ENCODE measurements around the gene CLEC16A.

CLEC16A gene

DNA sequence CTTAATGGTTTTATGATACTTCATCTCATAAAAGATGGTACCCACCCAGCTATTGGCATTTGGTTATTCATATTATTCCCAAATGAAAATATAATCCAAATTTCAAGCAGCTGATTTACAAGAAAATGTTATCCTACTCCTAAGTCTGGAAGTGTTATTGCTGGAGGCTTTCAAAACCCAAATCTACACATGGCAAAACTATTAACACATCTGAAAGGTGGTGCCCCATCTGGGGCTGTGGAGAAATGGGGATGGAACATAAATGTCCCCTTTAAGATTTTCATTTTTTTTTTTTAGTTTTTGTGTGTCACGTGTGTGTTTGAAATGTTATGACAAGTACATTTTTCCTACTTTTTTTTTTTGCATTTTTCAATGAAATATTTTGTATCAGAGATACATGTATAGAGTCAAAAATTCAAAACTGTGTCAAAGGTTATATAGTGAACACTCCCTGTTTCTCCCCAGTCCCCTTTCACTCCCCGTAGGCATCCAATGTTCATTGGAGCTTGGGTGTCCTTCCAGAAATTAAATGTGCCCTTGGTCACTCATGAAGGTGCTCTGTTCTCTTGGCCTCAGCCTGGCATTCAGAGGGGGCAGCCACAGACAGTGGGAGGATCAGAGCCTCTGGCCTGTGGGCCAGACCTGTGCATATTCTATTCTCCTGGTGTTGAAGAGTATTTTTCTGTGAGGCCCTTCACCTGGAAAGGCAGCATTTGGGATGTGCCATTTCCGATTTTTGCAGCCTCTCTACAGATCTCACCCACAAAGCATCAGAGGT is 79.1 kb downstream of the CLEC16A start:
- FAIRE-seq, result no peak

GRCh38 chr16:11024333-11025053 is 80.1 kb downstream of the CLEC16A start:
- no peak for FAIRE-seq

DNA sequence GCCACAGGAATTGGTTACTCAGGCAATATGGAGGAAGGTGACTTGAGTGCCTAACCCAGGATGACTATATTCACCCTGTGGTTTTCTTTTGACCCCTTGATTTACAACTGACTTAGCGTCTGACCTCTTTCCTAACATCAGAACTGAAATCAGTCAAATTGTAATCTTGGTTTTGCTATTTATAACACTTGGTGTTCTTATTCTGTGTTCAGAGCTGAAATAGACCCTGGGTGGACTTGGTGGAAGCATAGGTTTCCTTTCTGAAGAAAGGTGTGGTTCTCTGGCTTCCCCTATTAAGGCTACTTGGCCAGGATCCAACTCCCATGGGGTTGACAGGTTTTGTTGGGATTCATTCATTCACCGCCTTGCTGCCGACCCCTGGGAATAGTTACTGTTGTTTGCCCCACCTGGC is 80.8 kb downstream of the CLEC16A start:
- no peak for FAIRE-seq

- FAIRE-seq, result no peak
Observed at GRCh38 chr16:11029948-11030347, 85.6 kb downstream of the CLEC16A start.

- FAIRE-seq, result no peak
Observed at GRCh38 chr16:11030990-11031510, 86.7 kb downstream of the CLEC16A start.

DNA sequence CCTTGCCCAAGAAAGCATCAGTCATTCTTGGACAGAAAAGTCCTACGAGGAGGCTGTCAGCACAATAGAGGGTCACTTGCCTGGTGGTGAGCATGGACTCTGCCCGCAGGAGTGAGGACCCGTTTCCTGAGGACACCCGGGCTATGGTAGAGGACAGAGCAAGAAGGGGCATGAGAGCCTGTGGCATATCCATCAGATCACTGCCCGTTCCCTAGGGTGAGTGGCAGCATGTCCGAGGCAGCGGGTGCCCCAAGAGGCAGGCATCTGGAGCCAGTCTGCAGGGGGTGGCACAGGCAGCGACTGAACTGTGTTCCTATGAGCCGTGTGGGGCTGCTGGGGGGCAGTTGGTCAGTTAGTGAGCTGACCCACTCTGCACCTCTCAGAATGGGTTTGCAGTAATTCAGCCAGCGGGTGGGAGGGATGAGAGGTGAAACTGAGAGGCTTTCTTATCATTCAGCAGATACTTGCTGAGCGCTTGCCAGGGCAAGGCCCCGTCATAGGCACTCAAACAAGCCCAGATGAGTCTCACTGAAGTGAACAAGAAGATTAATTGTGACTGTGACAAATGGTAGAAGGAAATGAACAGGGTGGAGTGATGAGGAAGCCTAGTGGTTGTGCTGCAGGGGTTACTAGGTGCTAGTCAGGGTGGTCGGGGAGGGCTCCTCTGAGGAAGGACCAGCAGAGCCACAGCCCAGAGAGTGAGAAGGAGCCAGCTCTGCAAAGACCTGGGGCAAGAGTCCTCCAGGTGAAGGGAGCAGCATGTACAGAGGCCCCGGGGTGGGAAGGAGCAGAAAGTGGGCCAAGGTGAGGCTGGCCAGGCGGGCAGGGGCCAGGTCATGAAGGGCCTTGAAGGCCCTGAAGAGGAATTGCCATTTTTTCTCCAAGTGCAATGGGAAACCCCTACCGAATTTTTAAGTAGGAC is 87.9 kb downstream of the CLEC16A start:
- no peak for FAIRE-seq

GRCh38 chr16:11032922-11033291 is 88.5 kb downstream of the CLEC16A start:
- FAIRE-seq, result no peak

- no peak for FAIRE-seq
Observed at GRCh38 chr16:11033629-11034420, 89.5 kb downstream of the CLEC16A start.

GRCh38 chr16:11034481-11034931 is 90.1 kb downstream of the CLEC16A start:
- no peak for FAIRE-seq

GRCh38 chr16:11035096-11035495 is 90.7 kb downstream of the CLEC16A start:
- no peak for FAIRE-seq

- no peak for FAIRE-seq
Observed at GRCh38 chr16:11036040-11036439, 91.7 kb downstream of the CLEC16A start.

DNA sequence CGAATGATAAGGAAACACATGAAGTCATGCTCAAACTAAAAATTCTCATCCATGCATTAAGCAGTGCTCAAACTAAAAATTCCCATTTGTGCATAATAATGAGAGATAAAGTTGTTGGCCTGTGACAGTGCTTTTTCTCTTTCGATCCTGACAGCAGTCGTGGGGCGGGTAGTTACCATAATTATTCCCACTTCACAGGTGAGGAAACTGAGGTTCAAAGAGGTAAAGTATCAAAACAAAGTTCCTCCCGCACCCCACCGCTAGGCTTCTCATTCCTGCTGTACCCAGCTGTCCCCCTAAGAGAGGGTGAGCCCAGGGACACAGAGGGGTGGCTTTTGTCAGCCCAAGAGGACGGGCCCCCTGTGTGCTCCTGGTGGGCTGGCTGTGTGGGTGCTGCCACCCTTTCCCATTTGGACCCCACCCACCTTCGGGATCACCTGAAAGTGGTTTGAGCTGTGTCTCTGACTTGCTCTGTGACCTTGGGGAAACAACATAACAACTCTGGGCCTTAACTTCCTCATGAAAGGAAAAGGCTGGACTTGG is 92.6 kb downstream of the CLEC16A start:
- no peak for FAIRE-seq

- FAIRE-seq, result no peak
Observed at GRCh38 chr16:11038305-11038704, 93.9 kb downstream of the CLEC16A start.

DNA sequence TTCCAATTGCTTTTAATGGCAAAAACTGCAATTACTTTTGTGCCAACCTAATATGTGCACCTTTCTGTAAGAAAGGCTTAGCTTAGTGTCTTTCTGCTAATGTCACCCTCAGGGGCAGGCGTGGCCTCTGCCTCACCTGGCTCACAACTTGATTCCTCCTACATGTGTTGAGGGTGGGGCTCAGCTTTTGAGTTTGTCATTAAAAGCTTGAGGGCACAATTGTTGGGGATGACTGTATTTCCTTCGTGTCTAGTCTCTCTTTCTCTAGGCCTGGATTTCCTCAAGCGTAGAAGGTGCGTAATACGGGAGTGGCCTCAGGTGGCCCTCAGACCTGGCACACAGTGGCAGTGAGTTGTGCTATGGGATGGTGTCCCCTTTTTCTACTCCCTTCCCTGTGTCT is 94.4 kb downstream of the CLEC16A start:
- FAIRE-seq, result no peak

GRCh38 chr16:11039726-11040125 is 95.4 kb downstream of the CLEC16A start:
- no peak for FAIRE-seq

DNA sequence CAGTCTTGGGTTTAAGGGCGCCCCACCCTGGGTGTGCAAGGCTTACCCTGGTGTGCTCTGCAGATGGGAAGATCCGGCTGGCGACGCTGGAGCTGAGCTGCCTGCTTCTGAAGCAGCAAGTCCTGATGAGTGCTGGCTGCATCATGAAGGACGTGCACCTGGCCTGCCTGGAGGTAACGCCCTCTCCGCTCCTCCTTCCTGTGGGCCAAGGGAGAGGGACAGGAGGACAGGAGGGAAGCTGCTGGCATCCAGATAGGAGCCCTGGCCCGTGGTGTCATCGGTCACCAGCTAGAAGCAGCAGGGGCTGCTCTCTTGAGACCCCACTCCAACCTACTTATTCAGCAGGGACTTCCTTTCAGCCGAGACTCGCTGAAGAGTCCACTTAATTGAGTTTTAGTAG is 97.8 kb downstream of the CLEC16A start:
- no peak for FAIRE-seq

GRCh38 chr16:11045441-11045840 is 101.1 kb downstream of the CLEC16A start:
- no peak for FAIRE-seq

- FAIRE-seq, result no peak
Observed at GRCh38 chr16:11045846-11046245, 101.5 kb downstream of the CLEC16A start.

DNA sequence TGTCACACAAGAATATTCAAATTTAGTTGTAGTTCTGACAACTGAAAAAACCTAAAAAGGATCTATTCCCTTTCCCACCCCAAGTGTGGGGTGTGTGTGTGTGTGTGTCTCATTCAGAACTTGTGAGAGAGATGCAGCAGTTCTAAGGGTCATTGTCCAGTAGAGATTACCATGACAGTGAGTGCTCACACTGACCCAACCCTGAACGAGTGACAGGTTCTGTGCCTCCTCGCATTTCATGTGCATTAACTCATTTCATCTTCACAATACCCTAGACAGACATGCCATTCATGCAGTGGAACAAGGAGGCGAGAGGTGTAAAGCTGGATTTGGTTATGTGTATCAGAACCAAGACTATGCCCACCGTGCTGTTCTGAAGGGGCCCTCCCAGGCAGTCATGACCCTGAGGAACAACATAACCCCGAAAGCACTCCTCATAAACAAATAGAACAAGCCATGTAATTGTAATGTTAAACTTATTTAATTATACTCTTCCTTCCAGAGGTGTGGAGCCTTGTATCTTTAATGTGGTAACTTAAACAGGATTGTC is 102.1 kb downstream of the CLEC16A start:
- FAIRE-seq, result no peak

DNA sequence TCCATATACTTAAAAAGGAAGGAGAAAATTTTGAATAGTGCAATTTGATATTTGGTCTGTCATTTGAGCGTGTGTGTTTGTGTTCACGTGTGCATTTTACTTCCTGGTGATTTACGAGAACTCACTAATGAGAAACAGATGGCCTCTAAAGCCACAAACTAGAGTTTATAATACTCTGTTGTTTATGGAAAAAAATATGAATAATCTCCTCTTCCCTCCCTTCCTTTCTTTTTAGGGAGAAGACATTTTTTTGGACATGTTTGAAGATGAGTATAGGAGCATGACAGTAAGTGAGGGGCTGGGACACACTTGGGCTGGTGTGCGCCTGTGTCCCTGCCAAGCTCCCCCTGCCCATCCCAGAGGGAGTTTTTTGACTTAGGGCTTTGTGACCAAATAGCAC is 102.7 kb downstream of the CLEC16A start:
- no peak for FAIRE-seq
